ENCODE results near the gene FAM193B.
A peak's percentile ranks its signal among the peaks of the same experiment; 100 is the strongest.

Gene FAM193B

GRCh38 chr5:177591690-177592009 is 37.3 kb upstream of the FAM193B start:
- no peaks in the 10 kb centered on the region for H4K20me1 ChIP-seq (ENCODE audit: insufficient read depth)
- H3K9ac ChIP-seq, result peak overlapping the region; percentile 70
- H3K4me2 ChIP-seq, result peak overlapping the region; percentile 68
- H3K79me2 ChIP-seq (ENCODE audit: insufficient read depth, low read depth), result peaks cover 8% of the 10 kb centered on the region; the same call in 1 of the 2 replicates
- TF ChIP-seq CTCF (conservative IDR thresholded peaks at IDR 0.05; ENCODE audit: low read depth, low read length), result no peak
- H2AFZ ChIP-seq (ENCODE audit: low read depth), result peak overlapping the region; percentile 86
- H3K36me3 ChIP-seq (ENCODE audit: insufficient read depth), result no peaks in the 10 kb centered on the region
- H3K4me3 ChIP-seq (IDR thresholded peaks at IDR 0.05; ENCODE audit: insufficient read depth, low read depth, low read length), result no peak overlapping the region
- H3K27ac ChIP-seq, result no peak overlapping the region
- H3K4me1 ChIP-seq (ENCODE audit: low read depth, poor library complexity, severe bottlenecking), result peaks cover 12% of the 10 kb centered on the region
- H3K27me3 ChIP-seq (ENCODE audit: insufficient read depth, low read depth), result peaks cover 2% of the 10 kb centered on the region; the same call in 1 of the 2 replicates

GRCh38 chr5:177590406-177590805 is 36.0 kb upstream of the FAM193B start:
- Histone ChIP-seq H3K4me3 (IDR thresholded peaks at IDR 0.05; ENCODE audit: insufficient read depth, low read depth, low read length) (no peak overlapping the region), H3K4me2 (no peak overlapping the region), H3K36me3 (ENCODE audit: insufficient read depth) (no peaks in the 10 kb centered on the region), H2AFZ (ENCODE audit: low read depth) (no peak overlapping the region), H4K20me1 (ENCODE audit: insufficient read depth) (no peaks in the 10 kb centered on the region), H3K4me1 (ENCODE audit: low read depth, poor library complexity, severe bottlenecking) (peaks cover 12% of the 10 kb centered on the region), H3K27ac (no peak overlapping the region), H3K27me3 (ENCODE audit: insufficient read depth, low read depth) (peaks cover 2% of the 10 kb centered on the region; the same call in 1 of the 2 replicates), H3K9ac (no peak overlapping the region), H3K79me2 (ENCODE audit: insufficient read depth, low read depth) (peaks cover 8% of the 10 kb centered on the region; the same call in 1 of the 2 replicates)
- no peak for TF ChIP-seq CTCF (conservative IDR thresholded peaks at IDR 0.05; ENCODE audit: low read depth, low read length)

GRCh38 chr5:177588413-177588909 is 34.1 kb upstream of the FAM193B start:
- Histone ChIP-seq H3K27me3 (ENCODE audit: insufficient read depth, low read depth) (peaks cover 5% of the 10 kb centered on the region; the same call in 1 of the 2 replicates), H3K27ac (no peak overlapping the region), H3K4me3 (IDR thresholded peaks at IDR 0.05; ENCODE audit: insufficient read depth, low read depth, low read length) (no peak overlapping the region), H3K79me2 (ENCODE audit: insufficient read depth, low read depth) (peaks cover 8% of the 10 kb centered on the region; the same call in 1 of the 2 replicates), H4K20me1 (ENCODE audit: insufficient read depth) (no peaks in the 10 kb centered on the region), H3K36me3 (ENCODE audit: insufficient read depth) (no peaks in the 10 kb centered on the region), H3K4me2 (no peak overlapping the region), H3K4me1 (ENCODE audit: low read depth, poor library complexity, severe bottlenecking) (peaks cover 9% of the 10 kb centered on the region), H3K9ac (no peak overlapping the region), H2AFZ (ENCODE audit: low read depth) (no peak overlapping the region)
- TF ChIP-seq CTCF (conservative IDR thresholded peaks at IDR 0.05; ENCODE audit: low read depth, low read length), result no peak

GRCh38 chr5:177578316-177578715 is 24.0 kb upstream of the FAM193B start:
- Histone ChIP-seq H3K9ac (no peak overlapping the region), H4K20me1 (ENCODE audit: insufficient read depth) (no peaks in the 10 kb centered on the region), H3K4me1 (ENCODE audit: low read depth, poor library complexity, severe bottlenecking) (no peaks in the 10 kb centered on the region), H3K4me3 (IDR thresholded peaks at IDR 0.05; ENCODE audit: insufficient read depth, low read depth, low read length) (no peak overlapping the region), H2AFZ (ENCODE audit: low read depth) (no peak overlapping the region), H3K79me2 (ENCODE audit: insufficient read depth, low read depth) (no peaks in the 10 kb centered on the region), H3K36me3 (ENCODE audit: insufficient read depth) (no peaks in the 10 kb centered on the region), H3K27ac (no peak overlapping the region), H3K27me3 (ENCODE audit: insufficient read depth, low read depth) (no peaks in the 10 kb centered on the region), H3K4me2 (no peak overlapping the region)
- TF ChIP-seq CTCF (conservative IDR thresholded peaks at IDR 0.05; ENCODE audit: low read depth, low read length), result no peak

All from KMS-11 (cell line).